ENCODE data around the gene CA11. TPM values are rescaled to one million over a fixed set of nuclear protein-coding genes. Genes with fewer than 3 reads are reported as not detected.

Gene CA11
- total RNA-seq, 4 donors from 2014 or later = 1.6 to 3.5 (median 2.6) TPM

DNA sequence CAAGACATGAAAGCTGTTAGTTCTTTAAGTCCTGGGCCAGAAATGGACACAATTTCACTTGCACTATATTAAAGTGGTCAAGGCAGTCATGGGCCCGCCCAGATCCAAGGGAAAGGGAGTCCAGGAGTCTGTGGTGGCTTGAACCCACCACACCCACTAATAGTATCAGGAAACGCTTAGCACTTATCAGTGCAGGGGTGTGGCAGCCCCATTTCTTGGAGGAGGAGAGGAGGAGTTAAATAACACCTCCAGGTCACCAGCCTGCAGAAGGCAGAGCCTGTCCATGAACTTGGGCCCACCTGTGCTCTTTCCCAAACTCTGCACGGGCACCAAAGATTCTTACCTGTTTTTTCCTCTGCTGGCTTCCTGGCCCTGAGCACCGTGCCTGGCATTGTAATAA lies 32.2 kb upstream of the CA11 start:
- no peaks in the 10 kb centered on the region for H3K36me3 ChIP-seq
- H3K4me3 ChIP-seq = no peak overlapping the region
- TF ChIP-seq CTCF (IDR thresholded peaks at IDR 0.05 in 4 of 5, conservative IDR thresholded peaks at IDR 0.05 in 1 of 5) = no peak
- no peak for TF ChIP-seq POLR2A (IDR thresholded peaks at IDR 0.05)
- peaks cover 4 to 11% of the 10 kb centered on the region in 2 donors for H3K4me1 ChIP-seq
- intact Hi-C loops (cut with DNase I; ENCODE audit: low total_unique reads) = loop anchor here (5.0 to 10.0 kb wide), 2 partner anchors 34 to 167 kb away; no protein-coding TSS in a partner anchor
- DNase-seq (no peak), ATAC-seq (no peak)
- H3K27me3 ChIP-seq = no peaks in the 10 kb centered on the region
- H3K27ac ChIP-seq = no peak overlapping the region
- in situ Hi-C loops (cut with MboI; ENCODE audit: low sequenced_read_pairs in 4 of 4) = loop anchor here in 1 of 4 donors (10.0 kb wide), 1 partner anchor 167 kb away; no protein-coding TSS in a partner anchor
- H3K9me3 ChIP-seq = no peaks in the 10 kb centered on the region

- no peak for ATAC-seq
- H3K9me3 ChIP-seq = no peaks in the 10 kb centered on the region
- TF ChIP-seq POLR2A (IDR thresholded peaks at IDR 0.05) (no peak), CTCF (IDR thresholded peaks at IDR 0.05 in 4 of 5, conservative IDR thresholded peaks at IDR 0.05 in 1 of 5) (no peak)
- intact Hi-C loops (cut with DNase I; ENCODE audit: low total_unique reads) = loop anchor here (5.0 to 10.0 kb wide), 2 partner anchors 35 to 168 kb away; no protein-coding TSS in a partner anchor
- no peak overlapping the region for H3K4me3 ChIP-seq
- H3K27me3 ChIP-seq = no peaks in the 10 kb centered on the region
- in situ Hi-C loops (cut with MboI; ENCODE audit: low sequenced_read_pairs in 4 of 4) = loop anchor here in 1 of 4 donors (10.0 kb wide), 1 partner anchor 168 kb away; no protein-coding TSS in a partner anchor
- no peaks in the 10 kb centered on the region for H3K36me3 ChIP-seq
- H3K4me1 ChIP-seq = peaks cover 4 to 11% of the 10 kb centered on the region in 2 donors
- no peak for DNase-seq
- H3K27ac ChIP-seq = no peak overlapping the region
Observed at GRCh38 chr19:48676887-48677286, 30.9 kb upstream of the CA11 start.

- H3K4me1 ChIP-seq = peaks cover 4 to 11% of the 10 kb centered on the region in 2 donors
- H3K4me3 ChIP-seq = no peak overlapping the region
- in situ Hi-C loops (cut with MboI; ENCODE audit: low sequenced_read_pairs in 4 of 4) (loop anchor here in 1 of 4 donors (10.0 kb wide), 1 partner anchor 168 kb away; no protein-coding TSS in a partner anchor), intact Hi-C loops (cut with DNase I; ENCODE audit: low total_unique reads) (loop anchor here (5.0 to 10.0 kb wide), 2 partner anchors 36 to 168 kb away; no protein-coding TSS in a partner anchor)
- no peaks in the 10 kb centered on the region for H3K9me3 ChIP-seq
- H3K36me3 ChIP-seq = no peaks in the 10 kb centered on the region
- H3K27me3 ChIP-seq = no peaks in the 10 kb centered on the region
- DNase-seq (no peak), ATAC-seq (no peak)
- no peak overlapping the region for H3K27ac ChIP-seq
- TF ChIP-seq POLR2A (IDR thresholded peaks at IDR 0.05) = no peak
- no peak for TF ChIP-seq CTCF (IDR thresholded peaks at IDR 0.05 in 4 of 5, conservative IDR thresholded peaks at IDR 0.05 in 1 of 5)
Observed at GRCh38 chr19:48676487-48676886, 30.5 kb upstream of the CA11 start.

- Histone ChIP-seq H3K36me3 (no peaks in the 10 kb centered on the region), H3K9me3 (no peaks in the 10 kb centered on the region), H3K4me1 (peaks cover 4 to 11% of the 10 kb centered on the region in 2 donors), H3K27ac (peak overlapping the region in 1 of 4 donors; percentile 57), H3K4me3 (no peak overlapping the region), H3K27me3 (no peaks in the 10 kb centered on the region)
- in situ Hi-C loops (cut with MboI; ENCODE audit: low sequenced_read_pairs in 4 of 4) (loop anchor here in 1 of 4 donors (10.0 kb wide), 1 partner anchor 170 kb away; no protein-coding TSS in a partner anchor), intact Hi-C loops (cut with DNase I; ENCODE audit: low total_unique reads) (loop anchor here (1.0 to 10.0 kb wide), 4 partner anchors 29 to 170 kb away; partner anchors contain the start of gene CA11)
- ATAC-seq (peak; percentile 91 to 95), DNase-seq (peak; percentile 63 to 78)
- no peak for TF ChIP-seq POLR2A (IDR thresholded peaks at IDR 0.05)
- peak; percentile 80 to 93 (median 89) for TF ChIP-seq CTCF (IDR thresholded peaks at IDR 0.05 in 4 of 5, conservative IDR thresholded peaks at IDR 0.05 in 1 of 5)
Observed at GRCh38 chr19:48674921-48675824, 29.2 kb upstream of the CA11 start.
